Stomach (tissue), 4 donors: ENCODE results near the gene EPHX1.

Experiments used
- POLR2A ChIP-seq, 4 donors: fragments of 450-650 bp; IDR thresholded peaks; one replicate each; pipeline ENCODE4 v1.6.1; 2016; ENCODE audit warnings: antibody characterized with exemption in 4 of 4, control low read depth in 2 of 4, mild to moderate bottlenecking in 1 of 4, moderate library complexity in 1 of 4
- TF ChIP-seq, protein P1 (sequence below), 7 experiments: fragments of 450-650 bp in 4 of 7; fragments of 200-600 bp in 3 of 7; sonication (generic) in 3 of 7; IDR thresholded peaks; one replicate each; pipeline ENCODE4 v1.5.1; 2016 to 2019; ENCODE audit warnings: antibody characterized with exemption in 7 of 7, control low read depth in 2 of 7, mild to moderate bottlenecking in 1 of 7

DNA sequence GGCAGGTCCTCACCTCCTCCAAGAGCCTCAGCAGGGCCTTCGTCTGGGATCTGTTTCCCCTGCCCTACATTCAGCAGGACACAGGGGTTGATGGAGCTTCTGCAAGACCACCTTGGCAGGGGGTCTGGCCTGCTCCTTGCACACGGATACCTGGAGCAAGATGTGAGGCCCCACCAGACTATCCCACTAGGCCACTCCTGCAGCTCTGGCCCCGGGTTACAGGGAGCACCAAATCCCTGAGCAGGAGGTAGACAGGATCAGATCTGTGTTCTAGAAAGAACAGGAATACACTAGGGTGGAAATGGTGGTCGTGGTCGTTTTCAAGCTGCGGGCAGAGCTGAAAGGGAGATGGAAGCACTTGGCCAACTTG is 33.5 kb downstream of the EPHX1 start:
- TF ChIP-seq, protein P1, sequence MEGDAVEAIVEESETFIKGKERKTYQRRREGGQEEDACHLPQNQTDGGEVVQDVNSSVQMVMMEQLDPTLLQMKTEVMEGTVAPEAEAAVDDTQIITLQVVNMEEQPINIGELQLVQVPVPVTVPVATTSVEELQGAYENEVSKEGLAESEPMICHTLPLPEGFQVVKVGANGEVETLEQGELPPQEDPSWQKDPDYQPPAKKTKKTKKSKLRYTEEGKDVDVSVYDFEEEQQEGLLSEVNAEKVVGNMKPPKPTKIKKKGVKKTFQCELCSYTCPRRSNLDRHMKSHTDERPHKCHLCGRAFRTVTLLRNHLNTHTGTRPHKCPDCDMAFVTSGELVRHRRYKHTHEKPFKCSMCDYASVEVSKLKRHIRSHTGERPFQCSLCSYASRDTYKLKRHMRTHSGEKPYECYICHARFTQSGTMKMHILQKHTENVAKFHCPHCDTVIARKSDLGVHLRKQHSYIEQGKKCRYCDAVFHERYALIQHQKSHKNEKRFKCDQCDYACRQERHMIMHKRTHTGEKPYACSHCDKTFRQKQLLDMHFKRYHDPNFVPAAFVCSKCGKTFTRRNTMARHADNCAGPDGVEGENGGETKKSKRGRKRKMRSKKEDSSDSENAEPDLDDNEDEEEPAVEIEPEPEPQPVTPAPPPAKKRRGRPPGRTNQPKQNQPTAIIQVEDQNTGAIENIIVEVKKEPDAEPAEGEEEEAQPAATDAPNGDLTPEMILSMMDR (IDR thresholded peaks at IDR 0.05): no peak
- no peak for TF ChIP-seq POLR2A (IDR thresholded peaks at IDR 0.05)
